Measurements from ENCODE around the gene MAGEA12.
"Not testable (repeated sequence)": the region's sequence is repeated elsewhere in the genome, so short reads cannot be mapped to it uniquely, and the experiment has no call there.

MAGEA12 gene

DNA sequence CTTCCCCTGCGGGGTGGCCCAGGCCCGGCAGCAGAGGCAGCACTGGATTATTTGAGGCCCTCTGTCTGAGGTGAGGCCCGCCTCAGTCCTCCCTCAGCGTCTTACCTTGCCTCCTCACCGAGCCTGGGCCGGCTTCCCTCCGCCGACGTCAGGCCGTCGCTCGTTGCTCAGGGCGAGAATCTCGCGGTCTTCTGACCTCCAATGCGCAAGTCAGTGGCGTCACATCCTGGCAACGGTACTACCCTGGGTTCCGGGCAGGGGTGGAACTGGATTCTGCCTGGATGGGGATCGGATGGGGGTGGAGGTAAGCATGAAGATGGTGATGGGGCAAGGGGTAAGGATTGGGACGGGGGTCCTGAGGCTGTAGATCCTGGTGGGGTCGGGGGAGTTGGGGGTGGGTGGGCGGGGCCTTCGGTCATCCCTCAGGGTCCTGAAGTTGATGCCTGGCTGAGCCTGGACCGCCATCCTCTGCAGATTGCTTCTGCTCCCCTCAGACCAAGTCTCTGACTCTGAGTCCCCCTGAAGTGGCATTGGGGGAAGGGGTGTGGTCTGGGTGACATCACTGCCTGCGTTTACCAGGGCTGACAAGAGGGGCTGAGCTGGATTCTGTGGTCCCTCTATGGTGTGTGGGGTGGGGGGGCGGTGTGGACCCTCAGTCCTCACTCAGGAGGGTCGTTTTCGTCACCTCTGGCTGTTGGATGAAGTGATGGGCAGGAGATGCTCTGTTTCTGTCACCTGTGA lies 36.2 kb downstream of the MAGEA12 start, which contains the start of gene MAGEA6:
Gene MAGEA6 (minus strand): TSS at position 141 of the 741 bp plus-strand sequence. CDS start 2,039 bp downstream, outside the sequence.
- not testable (repeated sequence) for ATAC-seq

DNA sequence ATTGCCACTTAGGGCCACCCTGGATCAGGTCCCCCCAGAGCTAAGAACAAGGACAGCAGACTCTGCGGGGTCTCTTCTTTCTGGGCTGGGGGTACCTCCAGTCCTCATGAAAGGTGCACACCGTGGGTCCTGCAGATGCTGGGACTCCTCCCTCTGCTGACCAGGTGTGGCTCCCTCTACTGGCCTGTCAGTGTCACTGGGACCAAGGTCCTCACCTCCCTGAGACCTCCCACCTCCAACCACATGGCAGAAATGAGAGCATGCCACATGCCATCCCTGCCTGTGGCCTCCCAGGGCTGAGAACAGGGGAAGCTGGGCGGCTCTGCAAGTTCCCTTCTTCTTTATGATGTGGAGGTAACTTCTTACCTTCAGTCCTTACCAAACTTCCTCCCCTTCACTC lies 53.5 kb downstream of the MAGEA12 start:
- not testable (repeated sequence) for ATAC-seq

Data from activated CD4-positive, CD25-positive, alpha-beta regulatory T cell treated with anti-CD3 and anti-CD28 coated beads, Interleukin-2, amount 50 U/mL, for 24 hours (primary cell).